GM21360 (cell line): ENCODE measurements around the gene ZNF138.

Experiments used
- ATAC-seq: cut with Tn5 transposase; IDR thresholded peaks from one replicate; pipeline ENCODE4 v1.9.1; 2021; ENCODE audit warnings: mild to moderate bottlenecking, moderate library complexity; ENCODE audit not compliant: unreplicated experiment

The ZNF138 gene

DNA sequence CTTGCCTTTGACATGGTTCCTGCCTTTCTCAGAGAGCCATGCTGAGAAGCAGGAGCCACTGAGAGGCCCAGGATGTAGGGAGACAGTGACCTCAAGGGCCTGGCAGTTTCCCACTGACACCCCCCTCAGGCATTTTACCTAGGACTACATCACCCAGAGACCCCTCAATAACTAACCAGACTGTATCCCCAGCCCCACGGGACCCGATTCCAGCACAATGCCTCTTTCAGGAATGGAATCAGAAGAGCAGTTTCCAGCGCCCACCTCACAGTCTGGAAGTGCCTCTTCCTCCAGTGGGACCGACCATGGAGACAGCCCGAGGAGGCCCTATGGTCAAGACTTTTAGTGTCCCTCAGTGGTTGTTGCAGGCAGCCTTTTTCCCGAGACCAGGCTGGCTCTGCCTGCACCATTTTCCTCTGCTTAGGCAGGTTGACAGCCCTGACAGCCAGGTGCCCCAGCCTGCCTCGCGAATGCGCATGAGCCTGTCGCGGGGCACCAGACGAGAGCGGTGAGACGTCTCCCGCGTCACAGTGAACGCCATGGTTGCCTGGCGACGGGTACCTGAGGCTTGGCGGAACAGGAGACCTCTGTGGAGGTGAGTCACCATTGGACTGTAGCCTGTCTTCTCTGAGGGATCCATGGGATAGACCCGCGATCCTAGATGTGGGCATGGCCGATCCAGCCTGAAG lies 80.5 kb downstream of the ZNF138 start:
- no peak for ATAC-seq

DNA sequence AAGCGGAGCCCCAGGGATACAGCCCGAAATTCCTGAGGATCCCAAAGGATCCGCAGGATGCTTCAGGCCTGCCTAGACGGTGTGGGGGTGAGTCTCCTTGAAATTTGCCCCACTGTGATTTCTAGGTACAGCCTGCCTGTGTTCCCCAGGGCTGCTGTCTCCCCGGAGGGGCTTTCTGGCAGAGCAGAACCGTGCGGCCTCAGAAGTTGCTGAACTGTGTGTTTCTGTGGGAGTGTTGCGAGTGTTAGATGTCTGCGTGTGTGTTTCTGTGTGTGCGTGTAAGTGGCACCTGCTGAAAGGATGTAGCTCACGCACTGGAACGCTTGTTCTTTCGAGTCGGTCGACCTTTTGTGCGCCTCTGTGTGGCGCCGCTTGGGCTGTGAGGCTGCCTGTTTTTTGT lies 81.0 kb downstream of the ZNF138 start:
- no peak for ATAC-seq

DNA sequence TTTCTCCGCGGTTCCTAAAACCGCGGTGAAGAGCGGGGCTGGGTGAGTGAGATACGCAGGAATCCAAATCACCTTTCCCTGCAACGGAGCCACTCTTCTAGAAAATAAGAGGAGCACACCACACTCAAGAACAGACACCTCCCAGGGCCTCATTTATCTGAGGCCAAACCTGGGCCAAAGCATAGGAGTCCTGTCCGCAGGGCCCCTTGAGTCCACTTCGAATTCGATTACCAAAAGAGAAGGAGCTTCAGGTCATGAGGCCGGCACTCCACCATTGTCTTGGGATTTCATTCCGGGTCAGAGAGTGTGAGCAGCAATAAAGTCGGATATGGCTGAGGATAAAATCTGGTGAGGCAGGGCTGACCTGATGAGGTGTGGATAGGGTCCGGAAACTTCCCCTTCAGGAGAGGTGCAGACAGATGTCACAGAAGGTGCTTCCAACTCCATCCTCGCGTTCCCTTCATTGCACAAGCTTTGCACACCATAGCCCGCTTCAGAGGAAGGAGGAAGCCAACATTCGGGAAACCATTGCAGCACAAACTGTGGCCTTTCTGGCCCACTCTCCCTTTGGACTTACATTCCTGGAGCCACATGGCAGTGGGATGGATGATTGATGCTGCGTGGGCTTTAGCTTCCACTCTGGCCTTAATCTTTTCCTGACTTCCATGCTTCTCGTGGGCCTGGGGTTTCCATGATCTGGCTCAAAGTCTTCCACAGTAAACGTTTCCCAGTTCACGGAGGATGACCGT lies 81.6 kb downstream of the ZNF138 start:
- ATAC-seq = no peak

DNA sequence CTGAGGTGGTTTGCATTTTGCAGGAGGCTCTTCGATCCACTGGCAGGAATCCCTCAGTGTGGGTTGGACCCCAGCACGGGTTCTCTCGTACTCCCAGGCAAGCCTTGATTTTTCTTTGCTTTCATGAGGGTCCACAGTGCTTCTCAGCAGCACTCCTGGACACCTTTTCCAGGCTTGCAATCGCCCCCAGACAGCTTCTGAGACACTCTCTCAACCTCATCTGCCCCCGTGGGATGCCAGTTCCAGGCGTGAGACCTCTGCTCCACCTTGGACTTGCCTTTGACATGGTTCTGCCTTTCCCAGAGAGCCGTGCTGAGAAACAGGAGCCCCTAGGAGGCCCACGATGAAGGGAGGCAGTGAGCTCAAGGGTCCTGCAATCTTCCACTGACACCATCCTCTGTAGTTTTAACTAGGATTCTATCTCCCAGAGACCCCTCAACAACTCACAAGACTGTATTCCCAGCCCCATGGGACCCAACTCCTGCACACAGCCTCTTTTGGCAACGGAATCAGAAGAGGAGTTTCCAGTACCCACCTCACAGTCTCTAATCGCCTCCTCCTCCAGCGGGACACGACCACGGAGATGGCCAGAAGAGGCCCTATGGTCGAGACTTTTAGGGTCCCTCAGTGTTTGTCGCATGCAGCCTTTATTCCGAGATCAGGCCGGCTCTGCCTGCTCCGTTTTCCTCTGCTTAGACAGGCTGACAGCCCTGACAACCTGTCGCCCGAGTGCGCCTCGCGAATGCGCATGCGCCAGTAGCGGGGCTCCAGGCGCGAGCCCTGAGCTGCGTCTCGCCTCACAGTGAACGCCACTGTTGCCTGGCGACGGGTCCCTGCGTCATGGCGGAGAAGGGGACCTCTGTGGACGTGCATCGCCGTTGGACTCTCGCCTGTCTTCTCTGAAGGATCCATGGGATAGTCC lies 82.8 kb downstream of the ZNF138 start:
- no peak for ATAC-seq

DNA sequence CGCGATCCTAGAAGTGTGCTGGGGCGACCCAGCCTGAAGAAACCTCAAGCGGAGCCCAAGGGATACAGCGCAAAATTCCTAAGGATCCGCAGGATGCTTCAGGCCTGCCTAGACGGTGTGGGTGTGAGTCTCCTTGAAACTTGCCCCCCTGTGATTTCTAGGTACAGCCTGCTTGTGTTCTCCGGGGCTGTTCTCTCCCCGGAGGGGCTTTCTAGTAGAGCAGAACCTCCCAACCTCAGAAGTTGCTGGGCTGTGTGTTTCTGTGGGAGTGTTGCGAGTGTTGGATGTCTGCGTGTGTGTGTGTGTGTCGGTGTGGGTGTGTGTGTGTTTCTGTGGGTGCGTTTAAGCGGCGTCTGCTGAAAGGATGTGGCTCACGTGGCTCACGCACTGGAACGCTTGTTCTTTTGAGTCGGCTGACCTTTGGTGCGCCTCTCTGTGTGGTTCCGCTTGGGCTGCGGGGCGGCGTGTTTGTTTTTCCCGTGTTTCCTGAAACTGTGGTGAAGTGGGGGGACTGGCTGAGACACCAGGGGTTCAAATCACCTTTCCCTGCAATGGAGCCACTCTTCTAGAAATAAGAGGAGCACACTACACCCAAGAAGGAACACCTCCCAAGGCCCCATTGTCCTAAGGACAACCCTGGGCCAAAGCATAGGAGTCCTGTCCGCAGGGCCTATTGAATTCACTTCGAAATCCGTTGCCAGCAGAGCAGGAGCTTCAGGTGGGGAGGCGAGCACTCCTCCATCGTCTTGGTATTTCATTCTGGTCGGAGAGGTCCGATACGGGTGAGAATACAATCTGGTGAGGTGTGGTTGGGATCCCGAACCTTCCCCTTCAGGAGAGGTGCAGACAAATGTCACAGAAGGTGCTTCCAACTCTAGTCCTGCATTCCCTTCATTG lies 83.7 kb downstream of the ZNF138 start:
- ATAC-seq = no peak

DNA sequence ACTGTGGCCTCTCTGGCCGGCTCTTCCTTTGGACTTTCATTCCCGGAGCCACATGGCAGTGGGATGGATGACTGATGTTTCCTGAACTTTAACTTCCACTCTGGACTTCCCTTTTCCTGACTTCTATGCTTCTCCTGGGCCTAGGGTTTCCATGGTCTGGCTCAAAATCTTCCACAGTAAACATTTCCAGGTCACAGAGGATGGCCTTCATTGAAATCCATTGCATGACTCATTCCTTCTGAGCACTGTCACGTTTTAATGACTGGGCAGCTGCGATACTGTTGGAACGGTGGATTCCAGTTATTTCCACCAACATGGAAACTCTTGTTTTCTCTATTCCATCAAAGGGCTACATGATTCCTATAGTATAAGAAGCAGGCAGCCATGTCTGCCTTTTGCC lies 84.5 kb downstream of the ZNF138 start:
- ATAC-seq = no peak

DNA sequence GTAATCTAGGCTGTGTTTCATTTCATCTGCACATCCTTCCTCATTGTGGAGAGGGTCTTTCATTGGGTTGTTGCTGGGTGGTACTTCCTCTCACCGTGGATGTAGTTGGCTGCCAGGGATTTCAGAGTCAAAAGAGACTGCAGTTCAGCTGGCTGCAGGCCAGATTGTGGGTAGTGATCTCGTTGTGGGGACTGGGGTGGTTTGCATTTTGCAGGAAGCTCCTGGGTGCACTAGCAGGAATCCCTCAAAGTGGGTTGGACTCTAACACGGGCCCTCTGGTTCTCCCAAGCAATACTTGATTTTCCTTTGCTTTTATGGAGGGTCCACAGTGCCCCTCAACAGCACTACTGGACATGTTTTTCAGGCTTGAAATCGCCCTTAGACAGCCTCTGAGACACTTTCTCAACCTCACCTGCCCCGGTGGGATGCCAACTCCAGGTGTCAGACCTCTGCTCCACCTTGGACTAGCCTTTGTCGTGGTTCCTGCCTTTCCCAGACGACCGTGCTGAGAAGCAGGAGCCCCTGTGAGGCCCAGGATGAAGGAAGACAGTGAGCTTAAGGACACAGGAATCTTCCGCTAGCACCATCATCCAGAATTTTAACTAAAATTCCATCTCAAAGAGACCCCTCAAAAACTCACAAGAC lies 85.0 kb downstream of the ZNF138 start:
- ATAC-seq = no peak

DNA sequence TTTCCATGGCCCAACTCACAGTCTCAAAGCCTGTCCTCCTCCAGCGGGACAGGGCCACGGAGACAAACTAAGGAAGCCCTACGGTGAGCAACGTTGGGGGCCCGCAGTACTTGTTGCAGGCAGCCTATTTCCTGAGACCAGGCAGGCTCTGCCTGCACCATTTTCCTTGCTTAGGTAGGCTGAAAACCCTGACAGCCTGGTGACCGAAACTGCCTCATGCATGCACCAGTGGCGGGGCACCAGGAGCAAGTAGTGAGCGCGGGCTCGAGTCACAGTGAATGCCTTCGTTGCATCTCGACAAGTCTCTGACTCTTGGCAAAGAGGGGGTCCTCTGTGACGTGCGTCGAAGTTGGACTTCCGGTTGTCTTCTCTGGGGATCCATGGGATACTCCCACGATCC lies 85.6 kb downstream of the ZNF138 start:
- no peak for ATAC-seq

DNA sequence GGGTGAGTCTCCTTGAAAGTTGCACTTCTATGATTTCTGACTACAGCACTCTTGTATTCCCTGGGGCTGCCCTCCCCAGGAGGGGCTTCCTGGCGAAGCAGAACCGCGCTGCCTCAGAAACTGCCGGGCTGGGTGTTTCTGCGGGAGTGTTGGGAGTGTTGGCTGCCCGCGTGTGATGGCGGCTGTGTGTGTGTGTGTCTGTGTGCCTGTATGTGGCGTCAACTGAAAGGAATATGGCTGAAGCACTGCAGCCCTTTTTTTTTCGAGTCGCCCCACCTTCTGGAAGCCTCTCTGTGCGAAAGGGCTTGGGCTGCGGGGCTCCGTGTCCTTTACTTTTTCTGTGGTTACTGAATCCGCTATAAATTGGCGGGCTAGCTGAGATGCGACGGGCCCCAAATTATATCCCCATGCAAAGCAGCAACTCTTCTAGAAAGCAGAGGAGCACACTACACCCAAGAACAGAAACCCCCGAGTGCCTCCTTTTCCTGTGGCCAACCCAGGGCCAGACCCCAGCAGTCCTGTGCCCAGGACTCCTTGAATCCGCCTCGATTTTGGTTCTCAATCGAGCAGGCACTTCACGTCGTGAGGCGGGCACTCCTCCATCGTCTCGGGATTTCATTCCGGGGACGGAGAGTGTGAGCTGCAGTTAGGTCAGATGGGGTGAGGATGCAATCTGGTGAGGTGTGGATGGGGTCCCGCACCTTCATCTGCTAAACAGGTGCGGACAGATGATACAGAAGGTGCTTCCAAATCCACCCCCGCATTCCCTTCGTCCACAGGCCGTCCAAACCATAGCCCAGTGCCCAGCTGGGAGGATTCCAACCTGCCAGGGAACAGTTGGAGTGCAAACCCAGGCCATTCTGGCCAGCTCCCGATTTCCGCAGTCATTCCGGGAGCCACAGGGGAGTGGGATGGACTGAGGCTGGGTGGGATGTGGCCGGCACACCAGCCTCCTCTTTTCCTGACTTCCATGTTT lies 86.4 kb downstream of the ZNF138 start:
- no peak for ATAC-seq

DNA sequence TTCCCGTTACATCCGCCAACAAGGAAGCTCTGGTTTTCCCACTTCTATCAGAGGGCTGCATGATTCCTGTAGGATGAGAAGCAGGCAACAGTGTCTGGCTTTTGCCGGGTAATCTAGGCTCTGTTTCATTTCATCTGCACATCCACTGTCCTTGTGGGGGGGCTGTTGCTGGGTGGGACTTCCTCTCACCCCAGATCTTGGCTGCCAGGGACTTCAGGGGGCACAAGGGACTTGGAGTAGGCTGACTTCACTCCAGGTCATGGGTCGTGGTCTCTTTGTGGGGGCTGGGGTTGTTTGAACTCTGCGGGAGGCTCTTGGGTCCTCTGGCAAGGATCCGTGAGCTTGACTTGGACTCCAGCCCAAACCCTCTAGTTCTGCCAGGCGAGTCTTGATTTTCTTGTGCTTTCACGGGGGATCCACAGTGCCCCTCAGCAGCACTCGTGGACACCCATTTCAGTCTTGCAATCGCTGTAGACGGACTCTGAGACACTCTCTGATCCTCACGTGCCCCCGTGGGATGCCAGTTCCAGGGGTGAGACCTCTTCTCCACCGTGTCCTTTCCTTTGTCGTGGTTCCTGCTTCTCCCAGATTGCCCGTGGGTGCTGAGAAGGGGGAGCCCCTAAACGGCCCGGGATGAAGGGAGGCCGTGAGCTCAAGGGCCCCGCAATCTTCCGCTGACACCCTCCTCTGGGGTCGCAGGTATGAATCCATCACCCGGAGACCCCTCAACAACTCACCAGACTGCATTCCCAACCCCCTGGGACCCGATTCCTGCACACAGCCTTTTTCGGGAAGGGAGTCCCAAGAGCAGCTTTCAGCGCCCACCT lies 87.4 kb downstream of the ZNF138 start:
- ATAC-seq = no peak

DNA sequence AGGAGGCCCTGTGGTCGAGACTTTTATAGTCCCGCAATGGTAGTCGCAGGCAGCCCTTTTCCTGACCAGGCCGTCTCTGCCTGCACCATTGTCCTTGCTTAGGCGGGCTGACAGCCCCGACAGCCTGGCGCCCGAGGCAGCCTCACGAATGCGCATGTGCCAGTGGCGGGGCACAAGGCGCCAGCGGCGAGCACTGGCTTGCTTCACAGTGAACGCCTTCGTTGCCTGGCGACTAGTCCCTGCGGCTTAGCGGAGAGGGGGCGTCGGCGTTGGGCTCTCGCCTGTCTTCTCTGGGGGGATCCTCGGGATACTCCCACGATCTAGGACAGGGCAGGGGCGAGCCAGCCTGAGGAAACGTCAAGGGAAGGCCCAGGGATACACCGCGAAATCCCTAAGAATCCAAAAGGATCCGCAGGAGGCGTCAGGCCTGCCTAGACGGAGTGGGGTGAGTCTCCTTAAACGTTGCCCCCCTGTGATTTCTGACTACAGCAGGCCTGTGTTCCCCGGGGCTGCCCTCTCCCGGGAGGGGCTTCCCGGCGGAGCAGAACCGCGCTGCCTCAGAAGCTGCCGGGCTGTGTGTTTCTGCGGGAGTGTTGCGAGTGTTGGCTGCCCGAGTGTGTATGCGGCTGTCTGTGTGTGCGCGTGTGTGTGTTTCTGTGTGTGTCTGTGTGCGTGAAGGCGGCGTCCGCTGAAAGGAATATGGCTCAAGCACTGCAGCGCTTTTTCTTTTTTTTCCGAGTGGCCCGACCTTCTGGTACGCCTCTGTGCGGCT lies 88.3 kb downstream of the ZNF138 start:
- ATAC-seq = no peak
